D721Med (cell line): ENCODE data around the gene CRELD1.

Experiments used
- DNase-seq: peaks from one replicate; pipeline ENCODE4 v3.0.0; 2011; ENCODE audit warnings: low spot score; ENCODE audit not compliant: insufficient read length
- FAIRE-seq: peaks from 2 replicates; lab custom pipeline; 2011; peaks lifted over from hg19 to GRCh38; lab: Jason Lieb, UNC
- CTCF ChIP-seq: IDR thresholded peaks from 2 replicates; pipeline ENCODE4 v1.5.1; 2012; ENCODE audit warnings: mild to moderate bottlenecking, control low read depth; ENCODE audit not compliant: insufficient read depth; ENCODE audit errors: missing control alignments

Gene CRELD1

GRCh38 chr3:9957214-9957613 lies 23.6 kb downstream of the CRELD1 start:
- DNase-seq (no peak), FAIRE-seq (no peak)
- peak; percentile 11 for TF ChIP-seq CTCF

- TF ChIP-seq CTCF = no peak
- FAIRE-seq (no peak), DNase-seq (no peak)
These were observed 31.7 kb downstream of the CRELD1 start for GRCh38 chr3:9965200-9965875.

- FAIRE-seq (no peak), DNase-seq (no peak)
- TF ChIP-seq CTCF = no peak
These were observed 33.2 kb downstream of the CRELD1 start for GRCh38 chr3:9966841-9967240.

- FAIRE-seq = no peak
- DNase-seq = no peak
- no peak for TF ChIP-seq CTCF
These were observed 36.0 kb downstream of the CRELD1 start for GRCh38 chr3:9969632-9970019.

- no peak for FAIRE-seq
- DNase-seq = no peak
- no peak for TF ChIP-seq CTCF
These were observed 36.5 kb downstream of the CRELD1 start for GRCh38 chr3:9970020-9970652.

GRCh38 chr3:9976721-9977709 lies 43.4 kb downstream of the CRELD1 start:
- FAIRE-seq (no peak), DNase-seq (no peak)
- no peak for TF ChIP-seq CTCF
